HG02588 (cell line): Measurements from ENCODE around the gene CCDC86.

Source experiments
- ATAC-seq: cut with Tn5 transposase; IDR thresholded peaks from one replicate; pipeline ENCODE4 v1.9.1; 2021; ENCODE audit warnings: mild to moderate bottlenecking, moderate library complexity; ENCODE audit not compliant: unreplicated experiment

CCDC86 gene

DNA sequence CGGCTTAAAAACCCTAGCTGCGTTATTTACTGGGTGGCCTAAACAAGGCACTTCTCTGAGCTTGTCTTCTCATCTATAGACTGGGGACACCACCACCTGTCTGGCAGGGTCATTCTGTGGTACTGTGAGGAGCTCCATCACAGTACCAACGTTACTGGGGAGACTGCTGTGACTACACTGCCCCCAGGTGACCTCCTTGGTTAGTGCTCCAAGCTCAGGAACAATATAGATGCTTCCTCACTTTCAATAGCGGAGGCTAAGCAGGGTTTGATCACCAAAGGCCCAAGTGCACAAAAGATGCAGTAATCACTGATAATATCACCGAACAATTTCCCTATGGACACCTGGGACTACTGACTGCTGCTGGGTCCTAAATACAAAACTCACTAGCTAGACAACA, 45.6 kb downstream of the CCDC86 start:
- no peak for ATAC-seq

DNA sequence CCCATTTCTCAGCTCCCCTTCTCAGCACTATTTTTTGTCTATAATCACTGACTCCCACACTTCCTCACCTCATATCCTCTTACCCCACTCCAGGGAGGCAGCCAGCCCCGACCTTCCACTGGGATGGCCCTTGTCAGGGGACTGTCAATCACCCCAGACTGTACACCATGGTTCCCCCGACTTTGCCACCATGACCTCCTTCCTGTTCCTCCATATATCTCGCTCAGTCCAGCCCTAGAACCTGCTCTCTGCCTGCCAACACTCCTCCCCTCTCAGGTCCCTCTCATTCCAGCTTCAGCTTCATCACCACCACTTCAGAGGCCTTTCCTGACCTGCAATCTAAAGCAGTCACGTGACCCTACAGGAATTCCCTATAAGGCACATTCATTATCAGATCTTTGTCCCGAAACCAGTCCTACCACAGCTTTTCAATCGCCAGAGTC, 48.0 kb downstream of the CCDC86 start:
- ATAC-seq = no peak

DNA sequence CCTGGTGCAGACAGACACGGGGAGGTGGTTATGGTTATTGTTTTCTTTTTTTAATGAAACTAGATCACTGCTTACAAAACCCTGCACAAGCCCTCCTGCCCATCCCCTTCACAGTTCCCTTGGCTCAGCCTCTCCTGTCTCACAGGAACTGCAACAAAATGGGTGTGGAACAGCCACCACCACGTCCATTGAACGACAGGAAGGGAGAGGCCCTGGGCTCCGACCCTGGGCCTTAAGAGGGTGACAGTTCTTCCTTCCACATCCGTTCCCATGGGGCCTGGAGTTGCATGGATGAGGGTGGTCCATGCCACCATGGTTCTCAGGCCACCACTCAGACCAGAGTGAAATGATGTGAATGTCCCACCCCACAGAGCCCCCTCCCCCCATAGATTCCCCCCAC, 48.8 kb downstream of the CCDC86 start:
- ATAC-seq = no peak

DNA sequence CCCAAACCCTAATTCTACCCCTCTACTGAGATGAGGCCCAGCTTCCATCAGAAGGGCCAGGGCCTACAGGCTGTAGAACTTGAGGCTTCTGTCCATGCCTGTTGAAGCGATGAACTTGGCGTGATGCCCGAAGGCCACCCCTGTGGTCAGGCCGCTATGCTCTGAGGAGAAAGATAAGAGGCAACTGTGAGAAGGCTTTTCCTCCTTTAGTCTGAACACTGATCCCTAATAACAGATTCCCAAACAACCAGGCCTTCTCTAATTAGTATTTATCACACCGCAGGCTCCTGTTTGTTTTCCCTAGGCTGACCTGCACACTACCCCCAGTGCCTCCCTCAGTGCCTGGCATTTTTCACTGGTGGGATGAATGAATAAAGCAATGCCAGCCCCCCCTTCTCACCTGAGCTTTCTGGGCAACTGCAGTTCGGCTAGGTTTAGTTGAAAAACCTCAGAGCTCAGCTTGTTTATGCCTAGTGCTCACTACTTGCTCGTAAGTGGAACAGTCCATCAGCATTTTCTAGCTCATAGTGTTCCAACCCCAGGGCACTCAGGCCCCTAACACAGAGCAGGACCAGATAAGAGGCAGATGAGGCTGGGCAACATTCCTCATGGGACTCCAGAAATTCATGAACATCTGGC, 49.3 kb downstream of the CCDC86 start:
- ATAC-seq = no peak

DNA sequence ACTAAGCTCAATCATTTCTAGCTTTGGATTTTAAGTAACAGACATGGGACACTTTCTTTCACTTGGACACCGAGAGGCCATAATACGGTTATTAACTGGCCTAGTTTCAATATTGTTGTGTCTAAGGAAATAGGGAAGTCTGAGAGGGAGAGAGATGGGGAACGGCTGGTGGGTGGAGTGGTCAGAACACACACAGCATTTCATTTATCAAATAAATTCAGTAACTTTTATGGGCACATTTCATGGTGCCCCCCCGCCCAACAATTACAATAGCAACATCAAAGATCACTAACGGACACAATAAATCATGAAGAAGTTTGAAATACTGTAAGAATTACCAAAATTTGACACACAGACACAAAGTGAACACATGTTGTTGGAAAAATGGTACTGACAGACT, 53.8 kb downstream of the CCDC86 start:
- ATAC-seq = no peak

DNA sequence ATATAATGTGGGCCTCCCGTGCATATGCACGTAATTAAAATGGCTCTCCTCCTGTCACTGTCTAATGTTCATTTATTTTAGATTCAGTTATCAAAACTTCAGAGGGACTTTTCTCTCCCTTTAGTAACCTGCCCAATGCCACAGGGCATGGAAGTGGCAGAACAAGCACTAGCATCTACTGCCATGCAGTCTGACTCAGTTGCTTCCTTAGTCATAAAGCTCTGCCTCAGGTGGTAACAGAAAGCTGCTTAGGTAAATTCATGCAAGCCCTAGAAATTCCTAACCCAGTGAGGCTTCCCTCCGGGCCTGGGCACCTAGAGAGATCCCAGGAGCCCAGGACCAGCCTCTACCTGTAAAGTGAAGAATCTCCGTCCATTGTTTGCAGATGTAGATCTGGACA, 55.6 kb downstream of the CCDC86 start:
- no peak for ATAC-seq

DNA sequence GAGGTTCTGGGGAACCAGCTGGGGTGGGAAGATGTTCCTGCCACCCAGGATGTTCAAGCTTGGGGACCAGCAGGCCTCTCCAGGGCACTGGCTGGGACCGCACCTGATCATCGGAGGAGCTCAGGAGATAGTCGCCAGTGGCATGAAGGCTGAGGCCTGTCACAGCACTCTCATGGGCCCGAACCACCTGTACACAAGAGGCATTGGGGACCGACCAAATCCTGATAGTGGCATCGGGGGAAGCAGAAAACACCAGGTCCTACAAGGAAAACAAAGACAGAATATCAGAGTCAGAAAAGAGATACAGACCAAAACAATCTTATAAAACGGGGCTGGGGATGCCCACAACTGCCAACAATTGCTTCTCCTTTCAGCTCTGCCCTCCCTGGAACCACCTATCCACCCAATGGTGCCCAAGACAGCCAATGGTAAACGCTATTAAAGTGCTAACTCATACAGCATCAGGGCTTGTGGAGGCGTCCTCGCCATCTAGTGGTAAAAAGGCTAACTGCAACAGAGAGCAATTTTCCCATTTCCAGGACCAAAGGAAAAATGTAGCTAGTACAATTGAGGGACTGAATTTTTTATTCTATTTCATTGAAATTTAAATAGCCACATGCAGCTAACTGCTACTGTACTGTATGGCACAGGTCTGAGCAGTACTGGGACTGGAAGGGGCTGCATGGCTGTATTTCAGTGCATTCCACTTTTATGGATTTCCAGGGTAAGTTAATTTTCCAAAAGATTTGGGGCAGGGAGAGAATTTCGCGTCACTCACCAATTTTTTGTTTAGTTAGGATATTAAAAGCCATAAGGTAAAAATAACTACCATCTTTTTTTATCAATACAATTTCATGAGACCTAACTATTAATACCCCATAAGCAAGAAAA, 57.4 kb downstream of the CCDC86 start:
- no peak for ATAC-seq

DNA sequence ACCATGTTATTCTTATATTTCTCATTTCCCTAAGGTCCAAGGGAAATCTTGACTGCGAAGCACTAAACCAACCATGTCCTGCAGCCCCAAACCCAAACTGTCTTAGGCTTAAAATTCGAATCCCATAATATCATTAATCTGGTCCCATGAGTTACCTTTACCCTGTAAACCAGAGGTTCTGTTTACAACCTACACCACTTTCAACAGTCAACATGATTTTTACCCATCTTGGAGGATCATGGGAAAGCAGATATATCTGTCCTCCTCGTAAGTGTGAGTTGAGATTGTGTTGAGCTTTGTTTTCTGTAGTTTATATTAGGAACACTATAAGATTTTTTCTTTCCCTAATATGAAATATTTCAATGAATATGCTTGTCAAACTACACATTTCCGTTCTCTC, 58.1 kb downstream of the CCDC86 start:
- no peak for ATAC-seq
